HAP-1 (cell line): ENCODE data around the gene TBX4.
A peak's percentile ranks its signal among the peaks of the same experiment; 100 is the strongest.

Experiments
- DNase-seq, 2 experiments: peaks; one replicate each; pipeline ENCODE4 v3.0.0-alpha.2; 2016 to 2020; ENCODE audit warnings: low spot score in 2 of 2
- H3K27me3 ChIP-seq: fragments of 250-450 bp; sonication (Bioruptor Pico); 2 replicates; pipeline ENCODE4 v1.5.1; 2020; ENCODE audit warnings: low read depth, mild to moderate bottlenecking, moderate library complexity
- H3K36me3 ChIP-seq: fragments of 250-450 bp; sonication (Bioruptor Pico); replicated peaks from 2 replicates; pipeline ENCODE4 v1.5.1; 2020; ENCODE audit warnings: mild to moderate bottlenecking
- H3K4me1 ChIP-seq: fragments of 250-450 bp; sonication (Bioruptor Pico); 2 replicates; pipeline ENCODE4 v1.5.1; 2020; ENCODE audit warnings: mild to moderate bottlenecking
- H3K4me3 ChIP-seq: fragments of 250-450 bp; sonication (Bioruptor Pico); 2 replicates; pipeline ENCODE4 v1.5.1; 2020; ENCODE audit warnings: mild to moderate bottlenecking, moderate library complexity
- H3K9me3 ChIP-seq: fragments of 250-450 bp; sonication (Bioruptor Pico); 2 replicates; pipeline ENCODE4 v1.5.1; 2020; ENCODE audit warnings: mild to moderate bottlenecking, moderate library complexity
- in situ Hi-C: fragments of 300-500 bp; cut with MboI; formaldehyde crosslinking; loops from 3 replicates; pipeline ENCODE4 v1.14.3; 2020; ENCODE audit warnings: low sequenced_read_pairs, inconsistent platforms, mixed read lengths

TBX4 gene

GRCh38 chr17:61452301-61453290 lies at the start of gene TBX4:
TSS of gene TBX4 (plus strand) at chr17:61452422. CDS start at chr17:61456491, 4,069 bp downstream.
- Histone ChIP-seq H3K9me3 (no peaks in the 10 kb centered on the region), H3K36me3 (no peaks in the 10 kb centered on the region), H3K27me3 (no peaks in the 10 kb centered on the region), H3K4me1 (no peaks in the 10 kb centered on the region), H3K4me3 (no peak within 1 kb of the TSS)
- in situ Hi-C loops: no loop called here
- no peak for DNase-seq

- DNase-seq: no peak
- no peak overlapping the region for H3K4me3 ChIP-seq
- H3K9me3 ChIP-seq: no peaks in the 10 kb centered on the region
- H3K36me3 ChIP-seq: peaks cover 3% of the 10 kb centered on the region
- no peaks in the 10 kb centered on the region for H3K27me3 ChIP-seq
- in situ Hi-C loops: no loop called here
- no peaks in the 10 kb centered on the region for H3K4me1 ChIP-seq
These were observed 49.0 kb upstream of the TBX4 start for GRCh38 chr17:61402978-61403800.

- in situ Hi-C loops: no loop called here
- no peaks in the 10 kb centered on the region for H3K9me3 ChIP-seq
- H3K4me1 ChIP-seq: peaks cover 2% of the 10 kb centered on the region
- DNase-seq: no peak
- no peaks in the 10 kb centered on the region for H3K27me3 ChIP-seq
- H3K4me3 ChIP-seq: no peak overlapping the region
- peaks cover 3% of the 10 kb centered on the region for H3K36me3 ChIP-seq
These were observed 48.2 kb upstream of the TBX4 start for GRCh38 chr17:61403801-61404662.

DNA sequence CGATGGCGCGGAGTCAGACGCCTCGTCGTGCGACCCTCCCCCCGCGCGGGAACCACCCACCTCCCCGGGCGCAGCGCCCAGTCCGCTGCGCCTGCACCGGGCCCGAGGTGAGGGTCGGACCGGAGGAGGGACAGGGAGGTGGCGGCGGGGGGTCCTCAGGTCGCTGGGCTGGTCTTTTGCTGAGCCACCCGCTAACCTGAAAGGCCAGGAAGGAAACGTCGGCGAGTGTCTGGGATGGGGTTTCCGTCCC lies 47.6 kb upstream of the TBX4 start:
- in situ Hi-C loops: no loop called here
- H3K36me3 ChIP-seq: peaks cover 3% of the 10 kb centered on the region
- no peaks in the 10 kb centered on the region for H3K9me3 ChIP-seq
- no peak overlapping the region for H3K4me3 ChIP-seq
- no peak for DNase-seq
- peaks cover 4% of the 10 kb centered on the region for H3K4me1 ChIP-seq
- no peaks in the 10 kb centered on the region for H3K27me3 ChIP-seq

- Histone ChIP-seq H3K4me3 (no peak overlapping the region), H3K27me3 (no peaks in the 10 kb centered on the region), H3K36me3 (peaks cover 3% of the 10 kb centered on the region), H3K9me3 (no peaks in the 10 kb centered on the region), H3K4me1 (peaks cover 4% of the 10 kb centered on the region)
- no peak for DNase-seq
- in situ Hi-C loops: no loop called here
These were observed 47.1 kb upstream of the TBX4 start for GRCh38 chr17:61404913-61405685.

DNA sequence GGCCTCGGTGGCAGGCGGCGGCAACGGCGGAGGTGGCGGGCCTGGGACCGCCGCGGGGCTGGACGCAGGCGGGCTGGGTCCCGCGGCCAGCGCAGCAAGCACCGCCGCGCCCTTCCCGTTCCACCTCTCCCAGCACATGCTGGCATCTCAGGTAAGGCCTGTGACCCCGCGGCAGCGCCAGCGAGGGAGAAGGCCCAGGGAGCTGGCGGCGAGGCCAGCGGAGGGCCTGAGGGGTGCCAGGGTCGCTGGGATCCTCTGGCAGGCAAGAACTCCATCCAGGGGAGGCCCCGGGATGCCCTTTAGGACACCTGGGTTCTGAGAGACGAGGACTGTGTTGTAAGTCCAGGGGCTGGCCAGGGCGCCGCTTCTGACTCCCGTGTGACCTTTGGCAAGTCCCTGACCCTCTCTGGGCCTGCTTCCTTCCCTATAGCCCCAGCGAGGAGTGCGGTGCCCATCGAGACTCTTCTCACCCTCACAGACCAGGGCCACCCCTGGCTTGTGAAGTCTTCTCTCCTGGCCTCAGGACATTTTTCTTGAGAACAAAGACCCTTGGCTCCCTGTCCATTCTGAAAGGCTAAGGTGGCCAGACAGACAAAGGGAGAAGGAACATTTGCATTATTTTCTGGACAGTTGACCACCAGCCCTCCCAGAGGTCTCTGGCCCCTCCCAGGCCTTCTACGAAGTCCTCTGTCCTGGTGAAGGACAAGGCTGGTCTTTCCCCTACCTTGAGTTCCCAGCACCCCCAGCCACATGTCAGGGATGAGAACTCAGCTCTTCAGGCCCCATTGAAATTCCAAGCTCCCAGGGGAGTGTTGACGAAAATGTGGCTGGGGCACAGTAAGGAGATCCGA lies 46.3 kb upstream of the TBX4 start:
- in situ Hi-C loops: no loop called here
- no peaks in the 10 kb centered on the region for H3K27me3 ChIP-seq
- H3K4me3 ChIP-seq: no peak overlapping the region
- DNase-seq: no peak
- H3K36me3 ChIP-seq: peaks cover 3% of the 10 kb centered on the region
- no peaks in the 10 kb centered on the region for H3K9me3 ChIP-seq
- H3K4me1 ChIP-seq: peaks cover 4% of the 10 kb centered on the region

DNA sequence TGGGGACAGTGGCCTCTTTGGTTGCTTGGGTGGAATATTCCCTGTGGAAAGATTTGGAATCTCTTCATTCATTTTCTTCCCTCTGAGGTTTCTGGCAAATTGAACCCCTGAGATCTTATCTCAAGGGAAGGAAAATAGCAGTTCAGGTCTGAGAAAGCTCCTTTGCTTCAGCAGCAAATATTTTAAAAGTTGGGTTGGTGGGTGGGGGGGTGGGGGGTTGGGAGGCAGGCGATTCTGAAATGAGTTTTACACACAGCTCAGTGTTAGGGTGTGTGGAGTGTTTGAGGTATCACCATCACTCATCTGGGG lies 45.7 kb upstream of the TBX4 start:
- H3K27me3 ChIP-seq: no peaks in the 10 kb centered on the region
- in situ Hi-C loops: no loop called here
- DNase-seq: no peak
- peaks cover 3% of the 10 kb centered on the region for H3K36me3 ChIP-seq
- H3K4me3 ChIP-seq: no peak overlapping the region
- peaks cover 4% of the 10 kb centered on the region for H3K4me1 ChIP-seq
- no peaks in the 10 kb centered on the region for H3K9me3 ChIP-seq

GRCh38 chr17:61406971-61407911 lies 45.0 kb upstream of the TBX4 start:
- H3K4me3 ChIP-seq: no peak overlapping the region
- in situ Hi-C loops: no loop called here
- peaks cover 3% of the 10 kb centered on the region for H3K36me3 ChIP-seq
- H3K4me1 ChIP-seq: peaks cover 6% of the 10 kb centered on the region
- DNase-seq: no peak
- no peaks in the 10 kb centered on the region for H3K27me3 ChIP-seq
- H3K9me3 ChIP-seq: no peaks in the 10 kb centered on the region

GRCh38 chr17:61408151-61409041 lies 43.8 kb upstream of the TBX4 start:
- in situ Hi-C loops: no loop called here
- Histone ChIP-seq H3K27me3 (no peaks in the 10 kb centered on the region), H3K4me3 (no peak overlapping the region)

GRCh38 chr17:61409301-61410112 lies 42.7 kb upstream of the TBX4 start:
- H3K4me1 ChIP-seq: peaks cover 15% of the 10 kb centered on the region
- H3K36me3 ChIP-seq: no peaks in the 10 kb centered on the region; the same call in 1 of the 2 replicates
- H3K9me3 ChIP-seq: no peaks in the 10 kb centered on the region
- H3K27me3 ChIP-seq: no peaks in the 10 kb centered on the region
- in situ Hi-C loops: loop anchor here (10.0 kb wide), 1 partner anchor 165 kb away; no protein-coding TSS in a partner anchor
- H3K4me3 ChIP-seq: peak overlapping the region; percentile 37
- DNase-seq: peak; percentile 35 to 72

More at GRCh38 chr17:61408151-61409041, 43.8 kb upstream of the TBX4 start:
- Histone ChIP-seq H3K4me1 (peaks cover 15% of the 10 kb centered on the region), H3K36me3 (no peaks in the 10 kb centered on the region; the same call in 1 of the 2 replicates), H3K9me3 (no peaks in the 10 kb centered on the region)
- no peak for DNase-seq
